HepG2 (cell line): ENCODE results near the gene POGLUT3. TPM values are rescaled to one million over a fixed set of nuclear protein-coding genes. Genes with fewer than 3 reads are reported as not detected.

Experiments
- ARID2 ChIP-seq: sonication (generic); formaldehyde crosslinking; IDR thresholded peaks from 2 replicates; pipeline ENCODE4 v1.8.1; 2022; ENCODE audit warnings: mild to moderate bottlenecking, missing genetic modification reagents, borderline replicate concordance
- FOXJ3 ChIP-seq: sonication (generic); formaldehyde crosslinking; IDR thresholded peaks from 2 replicates; pipeline ENCODE4 v1.4.0; 2020; ENCODE audit warnings: missing genetic modification reagents, mild to moderate bottlenecking, borderline replicate concordance
- HIVEP1 ChIP-seq: sonication (generic); formaldehyde crosslinking; IDR thresholded peaks from 2 replicates; pipeline ENCODE4 v1.4.0; 2020; ENCODE audit warnings: mild to moderate bottlenecking, missing genetic modification reagents
- HMG20B ChIP-seq: conservative IDR thresholded peaks from 2 replicates; pipeline ENCODE4 v1.6.1; 2016; ENCODE audit warnings: missing genetic modification reagents, missing compliant biosample characterization
- MBNL3 ChIP-seq: fragments of 250-450 bp; sonication (Bioruptor Pico); conservative IDR thresholded peaks from 2 replicates; pipeline ENCODE4 v1.8.0; 2022; ENCODE audit warnings: mild to moderate bottlenecking, inconsistent platforms
- NR2F1 ChIP-seq, 2 experiments: fragments of 450-650 bp in 1 of 2; formaldehyde crosslinking in 1 of 2; IDR thresholded peaks; 2 replicates each; pipeline versions ENCODE4 v1.5.0 to v1.6.1; 2016 to 2020; ENCODE audit warnings: mild to moderate bottlenecking in 1 of 2, missing compliant biosample characterization in 1 of 2, missing genetic modification reagents in 1 of 2, moderate library complexity in 1 of 2
- PTBP1 ChIP-seq: fragments of 200-400 bp; formaldehyde crosslinking; IDR thresholded peaks from 2 replicates; pipeline ENCODE4 v1.6.1; 2018; ENCODE audit warnings: low read length, low read depth; ENCODE audit not compliant: poor library complexity, severe bottlenecking
- RBM39 ChIP-seq: fragments of 200-400 bp; formaldehyde crosslinking; IDR thresholded peaks from one replicate; pipeline ENCODE4 v1.6.1; 2018; ENCODE audit warnings: antibody characterized with exemption, mild to moderate bottlenecking, low read depth, low read length; ENCODE audit not compliant: poor library complexity, severe bottlenecking
- RFX5 ChIP-seq: IDR thresholded peaks from 2 replicates; pipeline ENCODE4 v1.6.1; 2011; ENCODE audit warnings: low read depth, low read length, improper control_type of control experiment
- SATB2 ChIP-seq: sonication (generic); formaldehyde crosslinking; IDR thresholded peaks from 2 replicates; pipeline ENCODE4 v1.5.0; 2020; ENCODE audit warnings: missing genetic modification reagents
- ZFP37 ChIP-seq: sonication (generic); formaldehyde crosslinking; IDR thresholded peaks from 2 replicates; pipeline ENCODE4 v1.4.0; 2020; ENCODE audit warnings: missing genetic modification reagents, borderline replicate concordance
- ZNF530 ChIP-seq: sonication (generic); formaldehyde crosslinking; IDR thresholded peaks from 2 replicates; pipeline ENCODE4 v1.5.0; 2020; ENCODE audit warnings: low read depth, mild to moderate bottlenecking, missing genetic modification reagents
- ZNF841 ChIP-seq: sonication (generic); formaldehyde crosslinking; IDR thresholded peaks from 2 replicates; pipeline ENCODE4 v1.8.1; 2023; ENCODE audit warnings: missing genetic modification reagents, borderline replicate concordance
- polyA plus RNA-seq, 8 experiments: library from polyadenylated mRNA; depleted of rRNA in 3 of 8; stranded (reverse) in 7 of 8; unstranded in 1 of 8; fragments of >200 nt; fragmentation: Illumina TruSeq in 4 of 8; extraction: Trizol in 4 of 8; gene quantifications; 2 replicates each; pipeline versions ENCODE4 v1.2.1 to v1.2.3, GENCODE V29; 2011 to 2016; ENCODE audit warnings: low read depth in 4 of 8, missing spikeins in 1 of 8, mixed read lengths in 1 of 8; ENCODE audit not compliant: insufficient read depth in 1 of 8
- total RNA-seq, 5 experiments: library from RNA; depleted of rRNA; stranded (reverse); fragments of >200 nt; fragmentation: Illumina TruSeq; extraction: Trizol; gene quantifications; 2 replicates each; pipeline ENCODE4 v1.2.3, GENCODE V29; 2016; ENCODE audit warnings: low read depth in 1 of 5
- TF ChIP-seq, protein P1 (sequence below): sonication (generic); formaldehyde crosslinking; IDR thresholded peaks from 2 replicates; pipeline ENCODE4 v1.8.1; 2023; ENCODE audit warnings: missing genetic modification reagents, mild to moderate bottlenecking, borderline replicate concordance
- TF ChIP-seq, protein P2 (sequence below): IDR thresholded peaks from 2 replicates; pipeline ENCODE4 v1.4.0; 2020; ENCODE audit warnings: mild to moderate bottlenecking, missing genetic modification reagents
- TF ChIP-seq, protein P3 (sequence below), 2 experiments: sonication (generic) in 1 of 2; formaldehyde crosslinking in 1 of 2; IDR thresholded peaks; 2 replicates each; pipeline versions ENCODE4 v1.6.1 to v1.9.0; 2014 to 2022; ENCODE audit warnings: antibody characterized with exemption in 1 of 2, borderline replicate concordance in 1 of 2, inconsistent platforms in 1 of 2, low read depth in 1 of 2, missing genetic modification reagents in 1 of 2

POGLUT3 gene
- total and polyA plus RNA-seq, 2 of the 13 experiments (the other 11 are each of a cell fraction or from before 2014, with no cell fraction given) = 14.3 to 22.0 TPM

DNA sequence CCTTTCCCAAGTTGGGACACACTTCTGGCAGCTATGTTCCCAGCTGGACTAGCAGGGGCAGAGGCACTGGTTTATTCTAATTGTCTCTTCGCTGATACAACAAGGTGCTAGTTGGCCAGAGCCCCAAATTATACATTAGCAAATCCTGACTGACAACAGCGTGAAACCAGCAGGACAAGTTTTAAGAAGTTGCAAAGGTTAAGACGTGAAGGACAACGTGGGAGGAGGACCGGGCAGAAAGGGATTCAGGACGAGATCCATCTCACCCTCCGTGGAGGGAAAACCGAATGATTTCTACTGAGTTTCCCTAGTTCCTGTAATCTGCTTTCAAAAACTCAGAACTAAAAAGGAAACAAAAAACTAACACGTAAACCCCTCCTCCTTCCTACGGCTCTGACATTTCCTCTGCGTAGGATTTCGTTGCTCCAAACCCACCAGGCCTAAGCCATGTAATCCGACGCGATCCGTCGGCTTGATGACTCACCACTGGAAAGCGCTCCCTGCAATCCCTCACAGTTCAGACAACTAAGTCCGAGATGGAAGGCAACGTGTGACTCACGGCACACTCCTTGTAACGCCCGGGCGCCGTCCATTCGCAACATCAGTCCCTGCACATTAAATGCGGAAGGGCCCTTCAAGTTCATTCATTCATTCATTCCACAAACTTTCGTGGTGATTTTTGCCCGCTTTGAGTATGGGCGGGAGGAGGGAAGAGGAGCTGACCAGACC lies 703 bp downstream of the POGLUT3 start (continued):
- 0 out of 2 replicates have a peak, but pooled peaks have one; percentile 18 for TF ChIP-seq ZFP37 (CRISPR knock-in tag)
- TF ChIP-seq MBNL3 (CRISPR knock-in tag) = no peak
- no peak for TF ChIP-seq RFX5
- no peak for TF ChIP-seq HIVEP1 (CRISPR knock-in tag)
- no peak for TF ChIP-seq SATB2
- TF ChIP-seq PTBP1 = no peak
- TF ChIP-seq HMG20B = no peak
- TF ChIP-seq ARID2 (CRISPR knock-in tag) = peak; percentile 63; the same call in 1 of the 2 replicates
- TF ChIP-seq FOXJ3 (CRISPR knock-in tag) = no peak
- TF ChIP-seq, protein P1, sequence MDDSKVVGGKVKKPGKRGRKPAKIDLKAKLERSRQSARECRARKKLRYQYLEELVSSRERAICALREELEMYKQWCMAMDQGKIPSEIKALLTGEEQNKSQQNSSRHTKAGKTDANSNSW (CRISPR knock-in tag) = no peak
- TF ChIP-seq ZNF841 (CRISPR knock-in tag) = no peak
- TF ChIP-seq, protein P2, sequence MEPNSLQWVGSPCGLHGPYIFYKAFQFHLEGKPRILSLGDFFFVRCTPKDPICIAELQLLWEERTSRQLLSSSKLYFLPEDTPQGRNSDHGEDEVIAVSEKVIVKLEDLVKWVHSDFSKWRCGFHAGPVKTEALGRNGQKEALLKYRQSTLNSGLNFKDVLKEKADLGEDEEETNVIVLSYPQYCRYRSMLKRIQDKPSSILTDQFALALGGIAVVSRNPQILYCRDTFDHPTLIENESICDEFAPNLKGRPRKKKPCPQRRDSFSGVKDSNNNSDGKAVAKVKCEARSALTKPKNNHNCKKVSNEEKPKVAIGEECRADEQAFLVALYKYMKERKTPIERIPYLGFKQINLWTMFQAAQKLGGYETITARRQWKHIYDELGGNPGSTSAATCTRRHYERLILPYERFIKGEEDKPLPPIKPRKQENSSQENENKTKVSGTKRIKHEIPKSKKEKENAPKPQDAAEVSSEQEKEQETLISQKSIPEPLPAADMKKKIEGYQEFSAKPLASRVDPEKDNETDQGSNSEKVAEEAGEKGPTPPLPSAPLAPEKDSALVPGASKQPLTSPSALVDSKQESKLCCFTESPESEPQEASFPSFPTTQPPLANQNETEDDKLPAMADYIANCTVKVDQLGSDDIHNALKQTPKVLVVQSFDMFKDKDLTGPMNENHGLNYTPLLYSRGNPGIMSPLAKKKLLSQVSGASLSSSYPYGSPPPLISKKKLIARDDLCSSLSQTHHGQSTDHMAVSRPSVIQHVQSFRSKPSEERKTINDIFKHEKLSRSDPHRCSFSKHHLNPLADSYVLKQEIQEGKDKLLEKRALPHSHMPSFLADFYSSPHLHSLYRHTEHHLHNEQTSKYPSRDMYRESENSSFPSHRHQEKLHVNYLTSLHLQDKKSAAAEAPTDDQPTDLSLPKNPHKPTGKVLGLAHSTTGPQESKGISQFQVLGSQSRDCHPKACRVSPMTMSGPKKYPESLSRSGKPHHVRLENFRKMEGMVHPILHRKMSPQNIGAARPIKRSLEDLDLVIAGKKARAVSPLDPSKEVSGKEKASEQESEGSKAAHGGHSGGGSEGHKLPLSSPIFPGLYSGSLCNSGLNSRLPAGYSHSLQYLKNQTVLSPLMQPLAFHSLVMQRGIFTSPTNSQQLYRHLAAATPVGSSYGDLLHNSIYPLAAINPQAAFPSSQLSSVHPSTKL = peak; percentile 66
- TF ChIP-seq RBM39 = no peak
- TF ChIP-seq NR2F1 (CRISPR knock-in tag; IDR thresholded peaks at IDR 0.05) = no peak
- TF ChIP-seq ZNF530 (CRISPR knock-in tag) = no peak
- TF ChIP-seq, protein P3, sequence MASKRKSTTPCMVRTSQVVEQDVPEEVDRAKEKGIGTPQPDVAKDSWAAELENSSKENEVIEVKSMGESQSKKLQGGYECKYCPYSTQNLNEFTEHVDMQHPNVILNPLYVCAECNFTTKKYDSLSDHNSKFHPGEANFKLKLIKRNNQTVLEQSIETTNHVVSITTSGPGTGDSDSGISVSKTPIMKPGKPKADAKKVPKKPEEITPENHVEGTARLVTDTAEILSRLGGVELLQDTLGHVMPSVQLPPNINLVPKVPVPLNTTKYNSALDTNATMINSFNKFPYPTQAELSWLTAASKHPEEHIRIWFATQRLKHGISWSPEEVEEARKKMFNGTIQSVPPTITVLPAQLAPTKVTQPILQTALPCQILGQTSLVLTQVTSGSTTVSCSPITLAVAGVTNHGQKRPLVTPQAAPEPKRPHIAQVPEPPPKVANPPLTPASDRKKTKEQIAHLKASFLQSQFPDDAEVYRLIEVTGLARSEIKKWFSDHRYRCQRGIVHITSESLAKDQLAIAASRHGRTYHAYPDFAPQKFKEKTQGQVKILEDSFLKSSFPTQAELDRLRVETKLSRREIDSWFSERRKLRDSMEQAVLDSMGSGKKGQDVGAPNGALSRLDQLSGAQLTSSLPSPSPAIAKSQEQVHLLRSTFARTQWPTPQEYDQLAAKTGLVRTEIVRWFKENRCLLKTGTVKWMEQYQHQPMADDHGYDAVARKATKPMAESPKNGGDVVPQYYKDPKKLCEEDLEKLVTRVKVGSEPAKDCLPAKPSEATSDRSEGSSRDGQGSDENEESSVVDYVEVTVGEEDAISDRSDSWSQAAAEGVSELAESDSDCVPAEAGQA (IDR thresholded peaks at IDR 0.05; ENCODE audit: low read depth) = peak; percentile 53; the same call in 1 of the 2 replicates
- TF ChIP-seq, protein P3 (CRISPR knock-in tag; IDR thresholded peaks at IDR 0.05; ENCODE audit: borderline replicate concordance) = no peak
